HG03342 (cell line): Measurements from ENCODE around the gene CLEC4D.
"Not testable (repeated sequence)": the region's sequence is repeated elsewhere in the genome, so short reads cannot be mapped to it uniquely, and the experiment has no call there.

Source experiments
- ATAC-seq: cut with Tn5 transposase; IDR thresholded peaks from one replicate; pipeline ENCODE4 v1.9.1; 2021; ENCODE audit warnings: mild to moderate bottlenecking, moderate library complexity; ENCODE audit not compliant: unreplicated experiment

The CLEC4D gene

GRCh38 chr12:8527250-8528130 is 14.2 kb downstream of the CLEC4D start:
- ATAC-seq, result no peak

GRCh38 chr12:8532045-8532444 is 18.7 kb downstream of the CLEC4D start:
- no peak for ATAC-seq

- not testable (repeated sequence) for ATAC-seq
These were observed 24.5 kb downstream of the CLEC4D start for GRCh38 chr12:8537820-8538219.

- ATAC-seq, result not testable (repeated sequence)
These were observed 27.5 kb downstream of the CLEC4D start, which contains the start of gene CLEC4E for GRCh38 chr12:8540831-8541230. Gene CLEC4E, minus strand, starts transcription at chr12:8540905. Its CDS starts 108 bp downstream, at chr12:8540797.

- ATAC-seq, result no peak
These were observed 28.3 kb downstream of the CLEC4D start for GRCh38 chr12:8541562-8541961.

- ATAC-seq, result peak; percentile 74
These were observed 31.0 kb downstream of the CLEC4D start for GRCh38 chr12:8544295-8544694.

GRCh38 chr12:8546591-8546990 is 33.3 kb downstream of the CLEC4D start:
- no peak for ATAC-seq

- ATAC-seq, result no peak
These were observed 34.3 kb downstream of the CLEC4D start for GRCh38 chr12:8547645-8548044.

- no peak for ATAC-seq
These were observed 34.9 kb downstream of the CLEC4D start for GRCh38 chr12:8548192-8548591.

- ATAC-seq, result no peak
These were observed 36.1 kb downstream of the CLEC4D start for GRCh38 chr12:8549381-8549780.

- no peak for ATAC-seq
These were observed 39.9 kb downstream of the CLEC4D start for GRCh38 chr12:8553088-8553627.

- ATAC-seq, result no peak
These were observed 41.3 kb downstream of the CLEC4D start for GRCh38 chr12:8554451-8555195.

- ATAC-seq, result no peak
These were observed 43.3 kb downstream of the CLEC4D start for GRCh38 chr12:8556531-8557097.

- no peak for ATAC-seq
These were observed 46.4 kb downstream of the CLEC4D start for GRCh38 chr12:8559676-8560075.

GRCh38 chr12:8561011-8561410 is 47.7 kb downstream of the CLEC4D start:
- no peak for ATAC-seq

GRCh38 chr12:8562310-8562709 is 49.0 kb downstream of the CLEC4D start:
- no peak for ATAC-seq

GRCh38 chr12:8563356-8563755 is 50.1 kb downstream of the CLEC4D start:
- ATAC-seq, result no peak

GRCh38 chr12:8564656-8565055 is 51.4 kb downstream of the CLEC4D start:
- no peak for ATAC-seq

- not testable (repeated sequence) for ATAC-seq
These were observed 52.7 kb downstream of the CLEC4D start for GRCh38 chr12:8566052-8566451.

GRCh38 chr12:8566525-8566924 is 53.2 kb downstream of the CLEC4D start:
- ATAC-seq, result no peak
